Activated T-helper 17 cell treated with anti-CD3 and anti-CD28 coated beads, Interleukin-2, amount 50 U/mL, for 72 hours (primary cell): Measurements from ENCODE around the gene CREBBP. TPM values are rescaled to one million over a fixed set of nuclear protein-coding genes. Genes with fewer than 3 reads are reported as not detected.

Experiments used
- ATAC-seq: fragments of 150-1000 bp; cut with Tn5 transposase; replicated peaks from 2 replicates; pipeline ENCODE4 v1.10.0; 2021; ENCODE audit warnings: mild to moderate bottlenecking, moderate library complexity
- H3K27ac Mint-ChIP-seq: one replicate; pipeline ENCODE4 v1.8.0; 2022; ENCODE audit warnings: mixed read lengths
- H3K27me3 Mint-ChIP-seq: one replicate; pipeline ENCODE4 v1.8.0; 2022; ENCODE audit warnings: mixed read lengths
- H3K36me3 Mint-ChIP-seq: one replicate; pipeline ENCODE4 v1.8.0; 2022; ENCODE audit warnings: low read depth, mild to moderate bottlenecking, mixed read lengths
- H3K4me1 Mint-ChIP-seq: one replicate; pipeline ENCODE4 v1.8.0; 2022; ENCODE audit warnings: mixed read lengths
- H3K4me3 Mint-ChIP-seq: one replicate; pipeline ENCODE4 v1.8.0; 2022; ENCODE audit warnings: mild to moderate bottlenecking, mixed read lengths
- H3K9me3 Mint-ChIP-seq: one replicate; pipeline ENCODE4 v1.8.0; 2022; ENCODE audit warnings: mixed read lengths
- total RNA-seq, 2 donors: library from RNA; stranded (reverse); gene quantifications; one replicate each; pipeline ENCODE4 v1.2.3, GENCODE V29; 2022

CREBBP gene
- total RNA-seq, 2 donors from 2014 or later, result 55.7 to 58.2 TPM

GRCh38 chr16:3812469-3813172, 67.9 kb downstream of the CREBBP start:
- Mint-ChIP-seq H3K4me3 (no peak overlapping the region), H3K36me3 (peaks cover 38% of the 10 kb centered on the region), H3K4me1 (peaks cover 62% of the 10 kb centered on the region), H3K9me3 (no peaks in the 10 kb centered on the region), H3K27ac (no peak overlapping the region), H3K27me3 (no peaks in the 10 kb centered on the region)
- no peak for ATAC-seq

DNA sequence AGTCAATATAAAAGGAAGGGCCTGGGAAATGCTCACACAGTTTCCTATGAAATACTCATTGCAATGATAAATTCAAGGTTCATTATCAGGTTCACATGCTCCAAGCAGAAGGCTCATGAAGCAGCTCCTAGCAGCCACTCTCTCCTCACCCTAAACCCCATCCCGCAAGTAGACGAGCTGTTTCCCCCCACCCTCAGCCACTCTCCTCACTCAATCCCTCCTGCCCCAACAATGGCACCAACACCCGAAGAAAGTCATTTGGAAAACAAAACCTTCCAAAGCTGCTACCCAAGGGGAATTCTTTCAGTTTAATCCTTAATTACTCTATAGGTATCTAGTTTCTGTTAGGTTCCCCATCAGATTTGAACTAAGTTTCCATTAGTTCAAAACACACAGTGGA, 69.7 kb downstream of the CREBBP start:
- peaks cover 56% of the 10 kb centered on the region for H3K36me3 Mint-ChIP-seq
- H3K27me3 Mint-ChIP-seq, result no peaks in the 10 kb centered on the region
- H3K4me1 Mint-ChIP-seq, result peaks cover 62% of the 10 kb centered on the region
- ATAC-seq, result no peak
- H3K27ac Mint-ChIP-seq, result peak overlapping the region; percentile 36
- H3K4me3 Mint-ChIP-seq, result peak overlapping the region; percentile 38
- H3K9me3 Mint-ChIP-seq, result no peaks in the 10 kb centered on the region

DNA sequence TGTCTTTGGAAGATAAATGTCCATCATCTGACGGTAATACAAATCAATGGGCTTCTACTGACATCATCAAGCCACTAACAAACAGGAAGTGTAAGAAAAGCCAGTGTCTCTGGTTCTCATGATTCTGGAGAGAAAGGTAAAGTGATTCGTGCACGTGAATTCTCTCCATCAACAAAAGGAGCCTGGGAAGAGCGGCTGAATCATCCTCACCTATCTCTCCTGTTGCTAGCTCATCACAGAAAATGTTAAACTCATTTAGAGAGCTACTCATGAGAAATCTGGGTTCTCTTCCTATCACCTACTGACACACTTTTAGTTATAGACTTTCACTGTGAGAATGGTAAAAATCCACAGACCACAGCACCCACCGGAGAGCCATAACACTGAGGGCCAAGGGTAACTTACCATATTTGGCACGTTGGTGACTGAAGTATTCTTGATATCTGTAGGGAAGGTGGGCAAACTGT, 70.3 kb downstream of the CREBBP start:
- Mint-ChIP-seq H3K27me3 (no peaks in the 10 kb centered on the region), H3K27ac (peak overlapping the region; percentile 36), H3K36me3 (peaks cover 60% of the 10 kb centered on the region), H3K4me3 (peak overlapping the region; percentile 38), H3K9me3 (no peaks in the 10 kb centered on the region), H3K4me1 (peaks cover 67% of the 10 kb centered on the region)
- ATAC-seq, result peak; percentile 82

DNA sequence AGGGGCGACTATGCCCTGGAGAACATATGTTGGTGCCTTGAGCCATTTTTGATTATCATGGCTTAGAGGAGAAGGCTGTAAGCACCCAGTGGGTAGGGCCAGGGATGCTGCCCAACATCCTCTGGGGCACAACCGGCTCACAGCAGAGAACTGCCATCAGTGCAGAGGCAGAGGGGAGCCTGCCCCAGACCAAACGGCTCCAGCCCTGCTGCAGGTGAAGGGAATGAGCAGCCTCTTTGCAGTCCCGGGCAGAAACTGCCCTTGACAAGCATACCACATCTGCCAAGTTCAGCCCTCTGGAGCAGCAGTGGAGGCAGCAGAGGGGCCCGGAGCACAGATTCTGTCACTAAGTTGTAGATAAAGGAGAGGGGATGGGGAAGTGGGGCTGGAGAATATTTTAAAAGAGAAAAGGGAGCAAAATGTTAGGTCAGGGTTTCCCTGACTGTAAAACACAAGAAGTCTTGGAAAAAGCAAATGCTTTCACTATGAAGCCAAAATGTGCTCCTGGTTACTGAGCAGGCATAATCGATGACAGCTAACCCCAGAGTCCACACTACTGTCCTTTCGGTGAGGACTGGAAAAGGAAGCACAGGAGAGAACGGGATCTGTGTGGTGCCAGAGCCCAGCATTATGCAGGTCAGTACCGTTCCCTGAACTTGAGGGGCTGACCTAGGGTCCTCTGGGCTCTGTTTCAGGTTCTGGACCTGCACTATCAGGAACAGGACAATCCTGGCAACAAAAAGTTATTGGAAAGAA, 72.0 kb downstream of the CREBBP start:
- Mint-ChIP-seq H3K4me1 (peaks cover 74% of the 10 kb centered on the region), H3K9me3 (no peaks in the 10 kb centered on the region), H3K4me3 (peak overlapping the region; percentile 70), H3K36me3 (peaks cover 62% of the 10 kb centered on the region), H3K27me3 (no peaks in the 10 kb centered on the region), H3K27ac (peak overlapping the region; percentile 85)
- no peak for ATAC-seq

DNA sequence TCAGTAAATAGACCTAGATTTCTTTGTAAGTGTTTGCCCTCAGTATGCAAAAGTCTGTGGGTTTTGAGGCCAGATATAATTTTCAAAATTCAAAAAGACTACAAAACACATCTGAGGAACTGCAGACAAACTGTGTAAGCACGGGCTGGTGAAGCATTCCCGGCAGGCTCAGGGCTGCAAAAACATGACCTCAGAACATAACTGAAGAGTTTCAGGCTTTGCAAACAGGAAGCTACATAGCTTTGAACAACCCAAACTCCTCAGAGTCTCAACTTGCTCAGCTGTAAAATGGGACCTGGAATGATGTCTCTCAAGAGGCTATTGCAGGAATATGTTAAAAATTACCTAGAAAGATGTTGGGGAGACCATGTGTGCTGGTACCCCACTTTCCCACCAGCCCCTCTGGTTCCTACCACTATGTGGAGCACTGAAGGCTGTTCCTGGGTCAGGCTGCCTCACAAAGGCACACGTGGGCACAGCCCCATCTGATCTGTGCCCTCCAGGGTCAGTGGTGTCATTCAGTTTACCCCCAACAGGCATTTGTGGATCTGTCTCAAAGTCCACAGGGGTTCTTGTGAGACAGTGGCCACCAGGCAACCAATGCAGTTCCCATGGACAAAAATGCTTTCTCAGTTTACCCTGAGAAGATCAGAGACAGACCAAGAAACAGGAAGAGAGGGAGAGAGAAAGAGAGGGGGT, 72.9 kb downstream of the CREBBP start:
- Mint-ChIP-seq H3K9me3 (no peaks in the 10 kb centered on the region), H3K36me3 (peaks cover 66% of the 10 kb centered on the region), H3K4me3 (peak overlapping the region; percentile 70)

GRCh38 chr16:3804426-3805016, 76.0 kb downstream of the CREBBP start:
- Mint-ChIP-seq H3K36me3 (peaks cover 69% of the 10 kb centered on the region), H3K9me3 (no peaks in the 10 kb centered on the region), H3K4me3 (no peak overlapping the region), H3K27ac (no peak overlapping the region), H3K27me3 (no peaks in the 10 kb centered on the region), H3K4me1 (peaks cover 69% of the 10 kb centered on the region)
- ATAC-seq, result no peak

More for the DNA sequence above, 72.9 kb downstream of the CREBBP start:
- ATAC-seq, result peak; percentile 72
- Mint-ChIP-seq H3K27ac (peak overlapping the region; percentile 85), H3K4me1 (peaks cover 76% of the 10 kb centered on the region), H3K27me3 (no peaks in the 10 kb centered on the region)

- Mint-ChIP-seq H3K27ac (no peak overlapping the region), H3K27me3 (no peaks in the 10 kb centered on the region), H3K9me3 (no peaks in the 10 kb centered on the region), H3K4me3 (no peak overlapping the region), H3K4me1 (peaks cover 52% of the 10 kb centered on the region), H3K36me3 (peaks cover 31% of the 10 kb centered on the region)
- no peak for ATAC-seq
These were observed 79.8 kb downstream of the CREBBP start for GRCh38 chr16:3800477-3801270.

GRCh38 chr16:3800019-3800418, 80.5 kb downstream of the CREBBP start:
- Mint-ChIP-seq H3K4me3 (no peak overlapping the region), H3K27me3 (no peaks in the 10 kb centered on the region), H3K9me3 (no peaks in the 10 kb centered on the region), H3K4me1 (peaks cover 46% of the 10 kb centered on the region), H3K36me3 (peaks cover 26% of the 10 kb centered on the region), H3K27ac (no peak overlapping the region)
- no peak for ATAC-seq

- H3K36me3 Mint-ChIP-seq, result peaks cover 31% of the 10 kb centered on the region
- ATAC-seq, result no peak
These were observed 81.2 kb downstream of the CREBBP start for GRCh38 chr16:3799354-3799753.

GRCh38 chr16:3798838-3799237, 81.7 kb downstream of the CREBBP start:
- peaks cover 31% of the 10 kb centered on the region for H3K36me3 Mint-ChIP-seq
- no peaks in the 10 kb centered on the region for H3K27me3 Mint-ChIP-seq
- H3K4me3 Mint-ChIP-seq, result peak overlapping the region; percentile 13
- no peak overlapping the region for H3K27ac Mint-ChIP-seq
- H3K4me1 Mint-ChIP-seq, result peaks cover 37% of the 10 kb centered on the region
- H3K9me3 Mint-ChIP-seq, result no peaks in the 10 kb centered on the region
- ATAC-seq, result no peak

More at GRCh38 chr16:3799354-3799753, 81.2 kb downstream of the CREBBP start:
- Mint-ChIP-seq H3K27ac (no peak overlapping the region), H3K4me1 (peaks cover 43% of the 10 kb centered on the region), H3K27me3 (no peaks in the 10 kb centered on the region), H3K4me3 (peak overlapping the region; percentile 13), H3K9me3 (no peaks in the 10 kb centered on the region)

DNA sequence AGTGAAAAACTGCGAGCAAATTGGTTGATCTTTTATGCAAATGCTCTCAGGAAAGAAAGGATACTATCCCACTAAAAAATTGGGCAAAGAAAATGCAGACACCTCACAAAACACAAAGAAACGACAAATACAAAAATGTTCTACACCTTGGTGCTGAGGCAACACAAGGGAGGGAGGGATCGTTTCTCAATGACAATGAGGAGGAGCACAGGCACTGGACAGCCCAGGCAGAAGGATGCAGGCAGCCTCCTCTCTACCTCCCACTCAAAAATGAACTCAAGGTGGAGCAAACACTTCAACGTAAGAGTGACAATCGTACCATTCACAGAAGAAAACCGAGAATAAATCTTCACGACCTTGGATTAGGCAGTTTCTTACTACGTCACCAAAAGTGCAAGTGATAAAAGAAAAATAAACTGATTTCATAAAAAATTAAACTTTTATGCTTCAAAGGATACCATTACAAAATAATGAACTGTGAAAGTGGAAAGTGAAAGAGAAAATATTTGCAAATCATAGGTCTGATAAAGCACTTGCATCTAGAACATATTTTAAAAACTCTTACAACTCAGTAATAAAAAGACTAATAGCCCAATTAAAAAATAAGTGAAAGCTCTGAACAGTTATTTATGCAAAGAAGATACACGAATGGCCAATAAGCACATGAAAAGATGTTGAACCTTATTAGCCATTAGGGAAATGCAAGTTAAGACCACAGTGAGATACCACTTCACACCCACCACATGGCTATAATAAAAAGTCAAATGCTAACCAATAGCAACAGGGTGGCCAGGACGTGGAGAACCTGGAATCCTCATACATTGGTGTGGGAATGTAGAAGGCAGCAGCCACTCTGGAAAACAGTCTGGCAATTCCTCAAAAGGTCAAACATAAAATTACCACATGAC, 82.4 kb downstream of the CREBBP start:
- H3K4me1 Mint-ChIP-seq, result peaks cover 37% of the 10 kb centered on the region
- no peaks in the 10 kb centered on the region for H3K27me3 Mint-ChIP-seq
- ATAC-seq, result peak; percentile 60
- H3K4me3 Mint-ChIP-seq, result peak overlapping the region; percentile 39
- no peak overlapping the region for H3K27ac Mint-ChIP-seq
- no peaks in the 10 kb centered on the region for H3K9me3 Mint-ChIP-seq
- peaks cover 37% of the 10 kb centered on the region for H3K36me3 Mint-ChIP-seq

DNA sequence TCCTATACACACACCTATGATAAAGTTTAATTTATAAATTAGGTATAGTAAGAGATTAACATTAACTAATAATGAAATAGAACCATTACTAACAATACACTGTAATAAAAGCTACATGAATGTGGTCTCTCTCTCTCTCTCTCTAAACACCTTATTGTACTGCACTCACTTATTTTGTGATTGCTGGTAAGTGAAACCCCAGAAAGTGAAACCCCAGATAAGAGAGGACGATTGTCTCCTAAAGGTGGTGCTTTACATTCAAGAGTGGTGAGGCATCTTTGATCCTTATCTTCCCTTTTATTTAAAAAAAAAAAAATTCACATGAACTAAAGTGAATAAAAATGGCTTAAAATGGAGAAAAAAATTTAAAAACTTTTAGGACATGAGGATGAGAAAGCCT, 83.0 kb downstream of the CREBBP start:
- Mint-ChIP-seq H3K36me3 (peaks cover 39% of the 10 kb centered on the region), H3K27me3 (no peaks in the 10 kb centered on the region), H3K27ac (no peak overlapping the region), H3K9me3 (no peaks in the 10 kb centered on the region), H3K4me3 (peak overlapping the region; percentile 39), H3K4me1 (peaks cover 40% of the 10 kb centered on the region)
- ATAC-seq, result peak; percentile 58

GRCh38 chr16:3793161-3793576, 87.3 kb downstream of the CREBBP start:
- peaks cover 58% of the 10 kb centered on the region for H3K36me3 Mint-ChIP-seq
- ATAC-seq, result no peak
- H3K4me1 Mint-ChIP-seq, result peaks cover 39% of the 10 kb centered on the region
- H3K27me3 Mint-ChIP-seq, result no peaks in the 10 kb centered on the region
- no peaks in the 10 kb centered on the region for H3K9me3 Mint-ChIP-seq
- H3K4me3 Mint-ChIP-seq, result no peak overlapping the region
- H3K27ac Mint-ChIP-seq, result no peak overlapping the region
